HG02870 (cell line): ENCODE measurements around the gene IPP.
A peak's percentile ranks its signal among the peaks of the same experiment; 100 is the strongest.
"Not testable (repeated sequence)": the region's sequence is repeated elsewhere in the genome, so short reads cannot be mapped to it uniquely, and the experiment has no call there.

Source experiments
- ATAC-seq: cut with Tn5 transposase; IDR thresholded peaks from one replicate; pipeline ENCODE4 v1.9.1; 2021; ENCODE audit warnings: mild to moderate bottlenecking, moderate library complexity; ENCODE audit not compliant: unreplicated experiment

Gene IPP

DNA sequence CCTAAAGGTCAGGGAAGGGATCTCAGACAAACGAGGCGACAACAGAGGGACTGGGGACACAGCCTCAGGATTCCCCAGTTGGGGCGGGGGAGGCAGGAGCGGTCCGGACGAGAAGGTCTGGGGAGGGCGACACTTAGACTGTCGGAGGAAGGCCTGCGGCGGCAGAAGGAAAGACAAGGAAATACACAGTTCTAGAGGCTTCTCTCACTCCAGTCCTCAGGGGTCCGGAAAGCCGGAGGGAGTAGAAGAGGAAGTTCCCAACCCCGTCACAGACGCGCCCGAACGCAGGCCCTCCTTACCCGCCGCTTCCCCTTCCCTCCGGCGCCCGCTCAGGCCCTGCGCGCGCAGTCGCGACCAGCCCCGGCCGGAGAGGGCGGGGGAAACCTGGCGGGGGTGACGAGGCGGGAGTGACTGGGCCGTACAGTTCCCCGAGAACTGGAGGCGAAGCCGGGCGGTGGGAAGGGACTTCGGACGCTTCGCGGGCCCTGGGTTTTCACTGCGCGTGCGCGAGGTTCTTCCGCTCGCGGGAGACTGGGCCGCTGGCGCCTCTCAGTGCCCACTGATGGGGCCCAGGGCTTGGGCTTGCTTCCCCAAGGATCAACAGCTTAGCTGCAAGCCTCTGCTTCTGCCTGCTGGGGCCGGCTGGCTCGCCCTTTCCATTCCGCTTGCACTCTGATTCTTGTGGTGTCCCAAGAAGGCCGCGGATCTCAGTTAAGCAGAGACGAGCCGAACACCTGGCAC lies at the start of gene IPP:
IPP (minus strand) TSS at position 356 of the 741 bp plus-strand sequence. CDS start 4,242 bp downstream, outside the sequence.
- peak; percentile 91 for ATAC-seq

DNA sequence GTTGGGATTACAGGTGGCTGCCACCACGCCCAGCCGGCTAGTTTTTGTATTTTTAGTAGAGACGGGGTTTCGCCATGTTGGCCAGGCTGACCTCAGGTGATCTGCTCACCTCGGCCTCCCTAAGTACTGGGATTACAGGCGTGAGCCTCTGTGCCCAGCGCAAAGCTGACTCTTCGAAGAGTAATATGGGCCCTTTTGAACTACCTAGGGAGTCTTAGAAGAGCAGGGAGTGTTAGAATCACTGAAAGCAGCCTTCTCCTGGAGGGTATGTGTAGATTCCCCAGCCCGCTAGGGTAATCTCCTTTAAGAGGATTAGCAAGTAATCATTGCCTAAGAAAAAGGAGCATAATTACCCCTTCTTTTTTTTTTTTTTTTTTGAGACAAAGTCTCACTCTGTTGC lies 46.5 kb upstream of the IPP start:
- no peak for ATAC-seq

DNA sequence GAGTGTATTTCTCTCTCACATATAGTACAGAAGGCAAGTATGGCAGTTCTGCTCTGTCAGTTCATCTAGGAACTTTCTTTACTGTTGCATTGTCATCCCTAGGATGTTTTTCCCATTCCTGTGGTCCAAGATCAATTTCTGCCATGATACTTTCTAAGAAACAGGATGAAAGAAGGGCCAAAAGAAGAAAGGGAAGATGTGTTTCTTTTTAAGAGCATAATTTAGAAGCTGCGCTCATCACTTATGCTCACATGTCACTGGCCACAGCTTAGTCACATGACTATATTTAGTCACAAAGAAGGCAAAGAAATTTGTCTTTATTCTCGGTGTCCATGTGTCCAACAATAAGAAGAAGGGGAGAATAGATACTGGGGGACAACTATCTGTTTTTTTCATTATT lies 45.9 kb upstream of the IPP start:
- ATAC-seq, result no peak

DNA sequence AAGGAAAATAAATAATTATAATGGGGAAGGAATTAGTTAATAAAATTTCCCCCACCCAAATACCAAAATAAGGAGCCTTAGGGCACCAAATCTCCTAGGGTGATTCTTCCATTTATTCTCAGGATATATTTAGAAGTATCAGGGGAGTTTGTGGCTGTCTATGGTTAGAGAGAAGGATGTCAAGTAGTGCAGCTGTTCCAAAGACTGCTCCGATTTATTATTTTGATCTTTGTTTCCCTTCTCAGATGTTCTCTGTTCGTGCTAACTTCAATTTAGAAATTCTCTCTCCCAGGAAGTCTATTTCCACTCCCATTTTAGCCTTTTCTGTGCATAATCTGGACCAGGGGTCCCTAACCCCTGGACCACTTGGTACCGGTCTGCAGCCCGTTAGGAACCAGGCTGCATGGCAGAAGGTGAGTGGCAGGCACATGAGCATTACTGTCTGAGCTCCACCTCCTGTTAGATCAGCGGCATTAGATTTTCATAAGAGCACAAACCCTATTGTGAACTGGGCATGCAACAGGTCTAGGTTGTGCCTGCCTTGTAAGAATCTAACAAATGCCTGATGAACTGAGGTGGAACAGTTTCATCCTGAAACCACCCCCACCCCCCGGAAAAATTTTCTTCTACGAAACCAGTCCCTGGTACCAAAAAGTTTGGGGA lies 43.6 kb upstream of the IPP start:
- no peak for ATAC-seq

DNA sequence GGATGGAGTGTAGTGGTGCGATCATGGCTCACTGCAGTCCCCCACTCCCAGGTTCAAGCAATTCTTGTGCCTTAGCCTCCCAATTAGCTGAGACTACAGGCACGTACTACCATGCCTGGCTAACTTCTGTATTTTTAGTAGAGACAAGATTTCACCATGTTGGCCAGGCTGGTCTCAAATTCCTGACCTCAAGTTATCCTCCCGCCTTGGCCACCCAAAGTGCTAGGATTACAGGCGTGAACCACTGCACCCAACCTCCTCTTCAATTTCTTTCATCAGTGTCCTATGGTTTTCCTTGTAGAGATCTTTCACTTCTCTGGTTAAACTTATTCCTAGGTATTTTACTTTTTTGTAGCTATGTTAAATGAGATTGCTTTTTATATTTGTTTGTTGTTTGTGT lies 42.3 kb upstream of the IPP start:
- ATAC-seq, result no peak

DNA sequence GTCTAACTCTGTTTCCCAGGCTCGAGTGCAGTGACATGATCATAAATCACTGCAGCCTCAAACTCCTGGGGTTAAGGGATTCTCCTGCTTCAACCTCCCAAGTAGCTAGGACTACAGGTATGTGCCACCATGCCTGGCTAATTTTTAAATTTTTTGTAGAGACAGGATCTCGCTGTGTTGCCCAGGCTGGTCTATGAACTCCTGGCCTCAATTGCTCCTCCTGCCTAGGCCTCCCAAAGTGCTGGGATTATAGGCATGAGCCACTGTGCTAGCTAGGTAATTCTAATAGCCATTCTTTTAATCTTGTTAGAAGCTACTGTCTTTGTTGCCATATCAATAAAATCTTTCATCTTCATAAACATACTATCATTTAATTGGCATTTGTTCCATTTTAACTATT lies 39.1 kb upstream of the IPP start:
- ATAC-seq, result no peak

DNA sequence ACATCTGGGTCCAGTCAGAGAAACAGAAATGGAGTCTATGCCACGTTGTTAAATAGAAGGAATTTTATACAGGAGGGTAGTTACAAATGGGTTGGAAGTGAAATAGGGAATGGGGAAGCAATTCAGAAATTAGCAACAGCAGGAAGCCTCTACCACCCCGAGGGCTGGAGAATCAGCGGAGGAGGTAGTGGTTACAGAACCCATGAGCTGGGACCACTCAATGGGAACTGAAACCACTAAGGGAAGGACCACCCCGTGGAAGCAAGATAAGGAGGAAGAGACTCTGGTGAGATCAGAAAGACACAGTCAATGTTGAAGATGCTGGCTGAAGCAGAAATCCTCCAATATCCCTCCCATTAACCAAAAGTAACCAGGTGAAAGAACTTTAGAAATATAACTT lies 37.5 kb upstream of the IPP start:
- no peak for ATAC-seq

DNA sequence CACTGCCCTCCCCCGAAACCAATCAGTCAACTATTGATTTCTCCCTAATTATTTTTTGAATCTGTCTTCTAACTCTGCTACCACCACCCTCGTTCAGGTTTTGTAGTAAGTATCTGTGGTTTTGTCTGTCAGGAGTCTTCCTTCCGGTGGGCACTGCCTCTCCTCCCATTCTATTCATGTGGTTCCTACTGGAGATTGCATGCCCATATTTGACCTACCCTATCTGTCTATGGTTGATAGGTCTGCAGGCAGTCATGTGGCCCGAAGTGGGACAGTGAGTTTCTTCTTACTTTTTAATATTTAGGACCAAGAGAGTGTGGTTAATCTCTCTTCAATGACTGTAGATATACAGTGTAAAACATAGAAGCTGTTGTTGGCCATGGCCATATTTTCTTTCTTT lies 35.1 kb upstream of the IPP start:
- no peak for ATAC-seq

DNA sequence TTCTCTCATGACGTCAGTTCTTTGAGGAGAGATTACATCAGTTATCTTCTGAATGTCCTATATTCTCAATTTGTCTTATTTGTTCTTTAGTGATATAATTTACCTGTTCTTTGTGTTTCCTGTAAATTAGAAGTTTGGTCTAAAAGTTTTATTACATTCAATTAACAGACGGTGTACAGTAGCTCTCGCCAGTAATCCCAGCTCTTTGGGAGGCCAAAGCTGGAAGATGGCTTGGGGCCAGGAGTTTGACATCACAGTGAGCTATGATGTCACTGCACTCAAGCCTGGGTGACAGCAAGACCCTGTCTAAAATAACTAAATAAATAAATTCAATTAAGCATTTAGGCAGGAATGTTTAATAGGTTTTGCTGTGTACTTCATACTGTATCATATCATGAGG lies 25.3 kb upstream of the IPP start:
- ATAC-seq, result no peak

DNA sequence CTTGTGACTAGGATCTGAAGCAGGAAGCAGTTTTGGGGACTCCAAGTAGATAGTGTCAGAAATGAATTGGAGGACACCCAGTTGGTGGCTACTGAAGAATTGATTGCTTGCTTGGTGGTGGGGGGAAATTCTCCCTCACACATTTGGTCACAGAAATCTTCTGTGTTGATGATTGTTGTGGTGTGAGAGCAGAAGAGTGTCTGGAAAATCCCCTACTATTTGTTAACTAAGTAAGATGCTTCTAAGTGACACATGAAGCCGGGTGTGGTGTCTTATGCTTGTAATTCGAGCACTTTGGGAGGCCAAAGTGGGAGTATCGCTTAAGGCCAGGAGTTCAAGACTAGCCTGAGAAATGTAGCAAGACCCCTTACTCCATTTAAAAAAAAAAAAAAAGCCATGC lies 22.5 kb upstream of the IPP start:
- ATAC-seq, result no peak

DNA sequence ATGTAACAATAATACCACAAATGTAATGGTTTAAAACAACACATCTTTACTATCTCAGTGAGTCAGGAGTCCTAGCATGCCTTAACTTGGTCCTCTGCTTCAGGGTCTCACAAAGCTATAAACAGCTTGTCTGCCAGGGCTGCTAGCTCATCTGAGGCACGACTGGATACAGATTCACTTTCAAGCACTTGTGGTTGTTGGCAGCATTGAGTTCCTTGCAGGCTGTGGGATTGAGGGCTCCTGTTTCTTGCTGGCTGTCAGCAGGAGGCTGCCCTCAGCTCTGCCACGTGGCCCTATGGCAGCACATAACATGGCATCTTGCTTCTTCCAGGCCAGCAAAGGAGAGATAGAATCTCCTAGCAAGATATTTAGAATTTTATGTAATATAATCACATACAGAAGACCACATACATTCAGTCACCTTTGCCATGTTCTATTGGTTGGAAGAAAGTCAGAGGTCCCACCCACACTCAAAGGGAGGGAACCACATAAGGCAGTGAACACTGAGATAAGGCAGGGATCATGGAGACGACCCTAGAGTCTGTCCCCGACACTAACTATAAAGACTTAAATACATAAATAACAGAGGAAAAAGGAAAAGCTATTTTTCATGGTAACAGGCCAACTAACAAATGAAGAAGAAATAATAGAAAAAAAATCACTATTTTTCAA lies 18.9 kb upstream of the IPP start:
- ATAC-seq, result no peak

DNA sequence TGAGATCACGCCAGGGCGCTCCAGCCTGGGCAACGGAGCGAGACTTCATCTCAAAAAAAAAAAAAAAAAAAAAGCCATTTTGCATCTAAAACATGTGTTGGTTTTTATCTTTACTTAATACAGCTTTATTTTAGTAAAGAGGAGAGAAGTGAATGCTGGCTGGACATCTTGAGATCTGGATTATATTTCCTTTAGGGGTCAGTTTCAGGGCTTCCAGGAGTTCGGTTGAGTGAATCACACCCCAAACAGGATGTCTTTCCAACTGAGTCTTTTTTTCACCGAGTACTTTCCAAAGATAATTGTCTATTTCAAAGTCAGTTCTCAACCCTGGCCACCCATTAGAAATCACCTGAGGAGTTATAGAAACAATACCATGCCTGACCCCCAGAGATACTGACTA lies 16.6 kb upstream of the IPP start:
- no peak for ATAC-seq

DNA sequence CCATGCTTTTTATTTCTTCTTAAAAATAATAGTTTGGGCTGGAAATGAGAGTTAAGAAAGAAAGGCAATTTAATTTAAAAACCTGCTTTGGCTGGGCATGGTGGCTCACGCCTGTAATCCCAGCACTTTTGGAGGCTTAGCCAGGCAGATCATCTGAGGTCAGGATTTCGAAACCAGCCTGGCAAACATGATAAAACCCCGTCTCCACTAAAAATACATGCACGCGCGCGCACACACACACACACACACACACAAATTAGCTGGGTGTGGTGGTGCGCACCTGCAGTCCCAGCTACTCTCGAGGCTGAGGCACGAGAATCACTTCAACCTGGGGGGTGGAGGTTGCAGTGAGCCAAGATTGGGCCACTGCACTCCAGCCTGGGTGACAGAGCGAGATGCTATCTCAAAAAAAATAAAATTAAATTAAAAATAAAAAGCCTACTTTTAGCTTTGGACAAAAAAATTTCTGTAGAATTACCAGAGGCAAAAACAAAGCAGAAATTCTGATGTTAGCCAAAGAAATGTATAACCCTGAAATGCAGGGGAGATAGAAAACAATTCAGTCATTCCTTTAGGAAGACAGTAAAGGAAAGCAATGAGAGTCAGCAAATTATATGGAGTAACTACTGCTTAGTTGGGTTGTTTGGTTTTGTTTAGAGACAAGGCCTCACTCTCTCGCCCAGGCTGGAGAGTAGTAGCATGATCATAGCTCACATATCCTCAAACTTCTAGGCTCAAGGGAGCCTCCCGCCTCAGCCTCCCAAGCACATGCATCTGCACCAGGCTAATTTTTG lies 15.7 kb upstream of the IPP start:
- no peak for ATAC-seq

DNA sequence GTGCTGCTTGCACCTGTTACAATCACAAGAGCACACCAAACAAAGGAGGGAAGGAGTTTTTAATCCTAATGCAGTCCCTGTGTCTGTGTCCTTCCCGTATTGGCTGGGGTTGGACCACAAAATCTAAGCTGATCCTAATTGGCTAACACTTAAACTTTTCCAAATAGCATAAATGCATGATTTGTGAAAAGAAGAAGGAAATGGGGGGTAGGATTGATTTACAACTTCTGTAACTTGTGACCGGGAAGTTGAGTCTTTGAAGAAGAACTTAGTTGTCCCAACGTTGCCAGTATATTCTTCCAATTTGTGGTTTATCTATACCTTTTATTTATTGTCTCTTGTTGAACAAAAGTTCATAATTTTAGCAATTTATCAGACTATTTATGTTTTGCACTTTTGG lies 11.8 kb upstream of the IPP start:
- ATAC-seq, result no peak

DNA sequence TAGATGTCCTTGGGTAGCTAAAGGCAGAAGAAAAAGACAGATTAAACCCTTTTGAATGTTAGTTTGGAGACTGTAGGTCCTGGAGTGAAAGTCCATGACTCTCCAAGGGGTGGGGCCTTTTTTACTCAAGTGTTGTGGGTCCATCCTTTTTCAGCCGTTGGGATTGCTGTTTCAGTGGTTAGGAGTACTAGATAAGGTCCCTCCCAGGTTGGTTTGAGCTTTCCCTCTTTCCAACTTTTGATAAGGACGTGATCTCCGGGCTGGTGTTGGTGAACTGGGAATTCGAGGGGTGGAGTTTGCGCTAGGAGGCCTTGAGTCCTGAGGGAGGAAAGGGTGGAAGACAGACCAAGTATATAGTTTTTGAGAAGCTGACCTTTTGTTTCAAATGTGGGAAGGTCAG lies 5.2 kb upstream of the IPP start:
- no peak for ATAC-seq

DNA sequence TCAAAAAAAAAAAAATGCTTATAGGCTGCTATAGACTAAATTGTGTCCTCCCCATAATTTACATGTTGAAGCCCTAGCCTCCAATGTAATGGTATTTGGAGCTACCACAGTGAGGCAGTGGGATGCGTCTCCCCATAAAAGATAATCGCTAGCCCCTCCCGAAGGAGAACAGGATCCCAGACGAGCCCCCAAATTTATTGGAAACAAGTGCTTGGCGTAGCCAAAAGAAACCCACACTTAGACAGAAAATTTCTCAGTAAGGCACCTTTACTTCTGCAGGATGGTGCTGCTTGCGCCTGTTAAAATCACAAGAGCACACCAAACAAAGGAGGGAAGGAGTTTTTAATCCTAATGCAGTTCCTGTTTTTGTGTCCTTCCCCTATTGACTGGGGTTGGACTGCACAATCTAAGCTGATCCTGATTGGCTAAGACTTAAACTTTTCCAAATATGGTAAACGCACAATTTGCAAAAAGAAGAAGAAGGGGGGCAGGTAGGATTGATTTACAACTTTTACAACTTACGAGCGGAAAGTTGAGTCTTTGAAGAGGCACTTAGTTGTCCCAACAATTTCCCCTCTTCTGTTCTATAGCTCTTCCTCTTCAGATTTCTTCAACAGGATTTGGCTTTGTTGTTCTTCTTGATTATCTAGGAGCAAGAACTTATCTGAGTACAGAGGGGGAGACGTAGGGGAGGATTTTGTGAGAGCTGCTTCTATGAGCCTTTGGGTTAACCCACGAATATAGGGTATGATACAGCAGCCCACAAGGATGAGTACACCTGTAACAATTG lies 3.0 kb upstream of the IPP start:
- no peak for ATAC-seq

DNA sequence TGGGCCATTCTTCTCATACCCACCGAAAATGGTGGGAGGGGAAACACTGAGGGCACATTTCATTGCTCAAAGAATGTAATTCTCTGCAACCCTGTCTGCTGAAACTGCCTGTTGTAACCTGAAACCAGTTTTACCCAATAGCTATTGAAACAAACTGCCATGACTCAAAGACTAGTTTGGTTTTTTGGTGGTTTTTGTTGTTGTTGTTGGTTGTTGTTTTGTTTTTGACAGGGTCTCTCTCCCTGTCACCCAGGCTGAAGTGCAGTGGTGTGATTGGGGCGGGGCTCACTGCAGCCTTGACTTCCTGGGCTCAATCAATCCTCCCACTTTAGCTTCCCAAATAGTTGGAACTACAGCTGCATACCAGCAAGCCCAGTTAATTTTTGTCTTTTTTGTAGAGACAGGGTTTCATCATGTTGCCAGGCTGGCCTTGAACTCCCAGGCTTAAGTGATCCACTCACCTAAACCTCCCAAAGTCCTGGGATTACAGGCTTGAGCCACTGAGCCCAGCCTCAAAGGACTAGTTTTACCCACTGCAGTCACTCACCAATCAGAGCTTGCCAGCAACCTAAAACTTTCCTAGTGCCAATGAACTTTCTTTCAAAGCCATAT lies 2.1 kb upstream of the IPP start:
- no peak for ATAC-seq

DNA sequence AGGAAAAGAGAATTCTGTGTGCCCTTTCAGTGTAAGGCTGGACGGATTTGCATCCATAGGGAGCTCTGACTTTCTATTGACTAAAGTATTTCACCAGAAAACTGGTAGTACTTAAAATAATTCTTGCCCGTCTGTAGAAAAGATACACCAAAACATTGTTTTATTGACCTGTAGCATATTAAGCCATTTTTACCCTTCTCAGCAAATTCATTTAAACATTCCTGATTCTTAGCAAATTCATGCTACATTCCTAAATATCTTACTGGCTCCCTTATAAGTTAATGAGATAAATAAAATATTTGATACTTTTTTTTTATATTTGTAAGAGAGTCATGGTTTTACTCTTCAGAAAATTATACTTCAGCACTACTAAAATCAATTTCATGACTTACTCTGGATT lies 1.6 kb upstream of the IPP start:
- no peak for ATAC-seq

DNA sequence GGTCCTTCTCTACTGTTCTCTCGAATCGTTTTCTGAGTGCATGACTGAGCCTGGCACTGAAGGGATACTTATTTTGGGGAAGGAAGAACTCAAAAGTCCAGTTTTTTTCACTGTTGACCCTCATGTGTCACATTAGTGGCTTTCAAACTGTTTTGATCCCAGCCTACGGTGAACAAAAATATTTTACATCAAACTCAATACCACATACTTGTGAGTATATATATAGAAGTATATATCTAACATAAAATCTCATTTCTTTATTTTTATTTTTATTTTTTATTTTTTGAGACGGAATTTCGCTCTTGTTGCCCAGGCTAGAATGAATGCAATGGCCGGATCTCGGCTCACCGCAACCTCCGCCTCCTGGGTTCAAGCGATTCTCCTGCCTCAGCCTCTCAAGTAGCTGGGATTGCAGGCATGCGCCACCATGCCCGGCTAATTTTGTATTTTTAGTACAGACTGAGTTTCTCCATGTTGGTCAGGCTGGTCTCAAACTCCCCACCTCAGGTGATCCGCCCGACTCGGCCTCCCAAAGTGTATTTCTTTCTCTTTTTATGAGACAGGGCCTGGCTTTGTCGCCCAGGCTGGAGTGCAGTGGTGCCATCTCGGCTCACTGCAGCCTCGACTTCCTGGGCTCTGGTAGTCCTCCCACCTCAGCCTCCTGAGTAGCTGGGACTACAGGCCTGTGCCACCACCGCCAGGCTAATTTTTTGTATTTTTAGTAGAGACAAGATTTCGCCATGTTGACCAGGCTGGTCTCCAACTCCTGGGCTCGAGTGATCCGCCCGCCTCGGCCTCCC lies 786 bp upstream of the IPP start:
- ATAC-seq, result not testable (repeated sequence)
